BJ (cell line): ENCODE results near the gene CFAP20. TPM values are rescaled to one million over a fixed set of nuclear protein-coding genes. Genes with fewer than 3 reads are reported as not detected.
"Not testable (repeated sequence)": the region's sequence is repeated elsewhere in the genome, so short reads cannot be mapped to it uniquely, and the experiment has no call there.

Experiments used
- CTCF ChIA-PET: fragments of 350-600 bp; formaldehyde crosslinking; extraction: SDS; loops from one replicate; lab custom pipeline; 2021; ENCODE audit warnings: antibody characterized with exemption, inconsistent platforms; lab: Yijun Ruan, JAX
- POLR2A ChIA-PET: fragments of 300-600 bp; sonication (Branson Sonifier 250); formaldehyde crosslinking; extraction: SDS; loops from one replicate; lab custom pipeline; 2021; ENCODE audit warnings: antibody characterized with exemption; lab: Charles Lee
- DNase-seq: peaks from one replicate; pipeline ENCODE4 v3.0.0-alpha.2; 2011; ENCODE audit warnings: low read depth
- H3K27me3 ChIP-seq: 2 replicates; pipeline ENCODE4 v1.6.0; 2011; ENCODE audit warnings: low read length; ENCODE audit not compliant: control insufficient read depth, insufficient read depth
- H3K36me3 ChIP-seq: 2 replicates; pipeline ENCODE4 v1.5.1; 2011; ENCODE audit warnings: low read length; ENCODE audit not compliant: control insufficient read depth, insufficient read depth
- H3K4me3 ChIP-seq: 2 replicates; pipeline ENCODE4 v1.5.1; 2011; ENCODE audit warnings: low read depth, mild to moderate bottlenecking, control low read depth, low read length
- CTCF ChIP-seq: IDR thresholded peaks from 2 replicates; pipeline ENCODE4 v1.5.1; 2011; ENCODE audit warnings: low read depth, mild to moderate bottlenecking, control low read depth, inconsistent platforms, low read length, moderate library complexity; ENCODE audit not compliant: insufficient read depth
- polyA plus RNA-seq: library from polyadenylated mRNA; depleted of rRNA; stranded (reverse); fragments of >200 nt; gene quantifications from 2 replicates; pipeline ENCODE4 v1.2.3, GENCODE V29; 2011

CFAP20 gene
- polyA plus RNA-seq, 1 experiment = 36.6 TPM

- POLR2A ChIA-PET = no interaction called here
- CTCF ChIA-PET = no interaction called here
- no peak for TF ChIP-seq CTCF
- H3K4me3 ChIP-seq = no peak overlapping the region
- DNase-seq = no peak
- H3K27me3 ChIP-seq = no peaks in the 10 kb centered on the region
- no peaks in the 10 kb centered on the region for H3K36me3 ChIP-seq
Measured at GRCh38 chr16:58086381-58087208, 42.6 kb downstream of the CFAP20 start.

- CTCF ChIA-PET = interaction anchor here (1.1 kb wide), 1 partner anchor 12 kb away, joined by 3 read pairs; no protein-coding TSS in a partner anchor
- Histone ChIP-seq H3K27me3 (no peaks in the 10 kb centered on the region), H3K36me3 (no peaks in the 10 kb centered on the region), H3K4me3 (no peak overlapping the region)
- no peak for TF ChIP-seq CTCF
- DNase-seq = no peak
- POLR2A ChIA-PET = no interaction called here
Measured at GRCh38 chr16:58085584-58086251, 43.5 kb downstream of the CFAP20 start.

GRCh38 chr16:58085171-58085570 is 44.0 kb downstream of the CFAP20 start:
- H3K36me3 ChIP-seq = no peaks in the 10 kb centered on the region
- DNase-seq = no peak
- ChIA-PET POLR2A (no interaction called here), CTCF (interaction anchor here (1.1 kb wide), 1 partner anchor 13 kb away, joined by 3 read pairs; no protein-coding TSS in a partner anchor)
- no peak for TF ChIP-seq CTCF
- H3K27me3 ChIP-seq = no peaks in the 10 kb centered on the region
- H3K4me3 ChIP-seq = no peak overlapping the region

GRCh38 chr16:58084635-58085034 is 44.5 kb downstream of the CFAP20 start:
- CTCF ChIA-PET = interaction anchor here (1.1 kb wide), 1 partner anchor 13 kb away, joined by 3 read pairs; no protein-coding TSS in a partner anchor
- TF ChIP-seq CTCF = no peak
- POLR2A ChIA-PET = no interaction called here

GRCh38 chr16:58082381-58082780 is 46.8 kb downstream of the CFAP20 start:
- H3K36me3 ChIP-seq = no peaks in the 10 kb centered on the region
- no peak for DNase-seq
- no peaks in the 10 kb centered on the region for H3K27me3 ChIP-seq
- ChIA-PET POLR2A (no interaction called here), CTCF (no interaction called here)
- no peak for TF ChIP-seq CTCF
- no peak overlapping the region for H3K4me3 ChIP-seq

More at GRCh38 chr16:58084635-58085034, 44.5 kb downstream of the CFAP20 start:
- Histone ChIP-seq H3K36me3 (no peaks in the 10 kb centered on the region), H3K27me3 (no peaks in the 10 kb centered on the region), H3K4me3 (no peak overlapping the region)
- no peak for DNase-seq

GRCh38 chr16:58080657-58081056 is 48.5 kb downstream of the CFAP20 start:
- CTCF ChIA-PET, POLR2A ChIA-PET, H3K27me3 ChIP-seq, H3K36me3 ChIP-seq, DNase-seq, H3K4me3 ChIP-seq: not testable (repeated sequence)
